GM21723 (cell line): ENCODE measurements around the gene ASTN2.

ENCODE experiments used
- ATAC-seq: cut with Tn5 transposase; IDR thresholded peaks from one replicate; pipeline ENCODE4 v1.9.1; 2021; ENCODE audit warnings: mild to moderate bottlenecking, moderate library complexity; ENCODE audit not compliant: unreplicated experiment

The ASTN2 gene

DNA sequence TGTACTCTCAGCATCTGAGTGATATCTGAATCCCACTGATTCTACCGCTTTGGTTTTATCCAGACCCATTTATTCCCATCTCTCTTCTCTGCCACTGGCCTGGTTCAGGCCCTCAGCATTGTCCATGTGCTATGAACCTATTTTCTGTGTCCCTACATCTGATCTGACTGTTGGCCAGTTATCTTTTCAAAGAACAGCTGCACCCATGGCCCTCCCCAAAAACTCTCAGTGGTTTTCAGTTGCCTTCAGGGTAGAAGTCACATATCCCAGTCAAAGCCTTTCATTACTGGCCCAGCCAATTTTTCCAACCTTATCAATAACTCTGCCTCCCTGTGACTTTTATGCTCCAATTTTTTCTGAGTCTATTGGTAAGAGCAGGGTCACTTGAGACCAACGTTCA, 430.7 kb downstream of the ASTN2 start:
- no peak for ATAC-seq

DNA sequence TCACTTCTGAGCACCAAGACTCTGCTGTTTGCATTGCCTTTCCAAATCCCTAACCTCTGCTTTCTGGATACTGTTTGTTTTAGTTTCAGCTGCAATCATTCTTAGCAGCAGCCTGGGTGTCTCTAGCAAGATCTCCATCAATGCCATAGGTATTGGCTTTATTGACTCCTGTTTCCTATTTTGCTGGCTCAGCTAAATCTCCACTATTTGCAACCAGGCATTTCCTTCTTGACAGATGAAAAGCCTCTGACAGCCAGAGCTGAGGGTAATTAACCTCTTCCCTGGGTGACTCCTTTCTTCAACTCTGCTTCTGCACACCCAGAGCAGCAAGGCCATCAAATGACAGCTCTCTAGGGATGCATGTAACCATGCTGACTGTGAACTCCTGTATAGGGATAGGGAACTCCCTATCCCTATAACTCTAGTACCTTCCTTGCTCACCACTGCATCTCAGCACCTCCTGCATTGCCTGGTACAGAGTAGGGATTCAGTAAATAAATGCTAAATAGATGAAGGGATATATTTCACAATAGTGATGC, 434.2 kb downstream of the ASTN2 start:
- ATAC-seq = no peak

DNA sequence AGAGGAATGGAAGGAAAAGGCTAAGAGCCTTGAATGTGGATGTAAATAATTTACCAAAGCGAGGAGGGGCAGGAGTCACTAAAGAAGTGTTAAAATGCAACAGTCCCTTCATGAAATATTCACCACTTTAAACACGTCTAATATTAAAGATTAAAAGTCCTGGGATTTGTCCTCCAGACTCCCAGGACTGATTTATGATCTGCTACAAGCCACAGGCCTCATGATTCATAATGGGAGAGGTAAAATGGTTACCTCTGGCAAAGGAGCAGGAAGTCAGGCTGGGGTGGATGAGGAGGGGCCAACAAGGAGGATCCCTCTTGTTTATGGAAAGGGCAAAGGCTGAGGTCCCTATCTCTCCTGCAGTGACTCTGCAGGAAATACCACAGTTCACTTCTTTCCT, 435.4 kb downstream of the ASTN2 start:
- ATAC-seq = no peak

DNA sequence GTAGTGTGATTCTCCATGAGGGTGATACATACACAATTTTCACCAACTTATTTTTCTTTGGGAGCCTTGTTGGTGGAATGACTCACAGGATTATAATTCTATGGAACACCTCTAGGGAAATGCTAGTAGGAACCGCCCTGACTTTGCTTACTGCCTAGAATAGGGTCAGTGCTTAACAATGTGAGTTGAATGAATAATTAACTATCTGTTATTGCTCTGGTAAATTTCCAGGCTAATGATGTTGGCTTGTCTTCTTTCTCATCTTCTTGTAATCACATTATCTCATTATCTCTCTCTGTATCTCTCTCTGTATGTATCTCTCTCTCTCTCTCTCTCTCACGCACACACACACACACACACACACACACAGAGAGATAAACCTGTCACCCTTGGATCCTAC, 436.7 kb downstream of the ASTN2 start:
- ATAC-seq = no peak

DNA sequence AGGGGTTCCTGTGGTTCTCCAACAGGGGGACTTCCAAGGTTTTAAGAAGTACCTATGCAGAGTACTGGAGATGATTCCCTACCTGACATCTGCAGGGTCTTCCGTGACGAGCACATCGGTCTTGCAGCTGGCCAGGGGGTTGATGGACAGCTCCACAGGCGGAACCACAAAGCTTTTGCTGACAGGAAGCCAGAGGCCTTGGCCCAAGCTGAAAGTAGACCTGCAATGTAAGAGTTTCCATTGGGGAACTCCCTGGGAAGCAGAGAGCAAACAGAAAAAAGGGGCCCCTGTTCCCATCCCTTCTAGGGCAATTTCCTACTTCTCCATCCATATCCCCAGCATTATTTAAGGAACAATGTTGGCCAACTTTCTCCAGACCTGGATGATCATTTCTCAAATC, 439.7 kb downstream of the ASTN2 start:
- ATAC-seq = no peak

DNA sequence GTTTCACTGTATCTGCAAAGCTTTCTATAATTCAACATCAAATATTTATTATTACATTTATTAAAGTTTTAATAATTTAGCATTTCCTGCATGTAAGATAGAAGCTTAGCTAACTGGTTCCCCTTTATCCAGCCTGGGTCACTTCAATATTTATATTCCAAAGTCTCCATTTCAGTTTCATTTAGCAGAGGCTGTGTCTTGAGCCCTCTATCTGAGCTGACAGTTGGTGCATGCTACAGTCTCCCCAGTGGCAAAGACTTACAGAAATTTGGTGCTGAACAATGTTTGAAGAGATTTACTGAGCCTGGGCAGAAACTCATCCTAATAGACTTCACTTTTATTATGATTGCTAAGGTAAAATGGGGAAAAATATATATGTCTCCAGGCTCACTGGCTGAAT, 448.7 kb downstream of the ASTN2 start:
- no peak for ATAC-seq

DNA sequence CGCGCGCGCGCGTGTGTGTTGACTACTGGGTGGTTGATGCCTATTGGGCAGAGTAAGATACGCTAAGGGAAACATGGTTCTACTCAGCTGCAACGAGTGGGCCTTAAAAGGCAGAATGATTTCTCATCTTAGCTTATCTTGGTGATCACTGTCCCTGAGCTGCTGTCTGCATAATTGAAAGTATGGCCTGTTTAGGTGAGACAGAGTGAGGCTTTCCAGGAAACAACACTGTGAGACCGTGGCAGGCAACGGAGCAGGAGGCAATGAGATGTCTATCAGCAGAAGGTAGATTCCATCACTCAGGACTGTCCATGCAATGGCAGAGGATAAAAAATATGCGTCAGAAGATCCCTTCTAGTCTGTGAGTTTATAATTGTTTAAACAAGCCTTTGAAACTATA, 450.6 kb downstream of the ASTN2 start:
- no peak for ATAC-seq

DNA sequence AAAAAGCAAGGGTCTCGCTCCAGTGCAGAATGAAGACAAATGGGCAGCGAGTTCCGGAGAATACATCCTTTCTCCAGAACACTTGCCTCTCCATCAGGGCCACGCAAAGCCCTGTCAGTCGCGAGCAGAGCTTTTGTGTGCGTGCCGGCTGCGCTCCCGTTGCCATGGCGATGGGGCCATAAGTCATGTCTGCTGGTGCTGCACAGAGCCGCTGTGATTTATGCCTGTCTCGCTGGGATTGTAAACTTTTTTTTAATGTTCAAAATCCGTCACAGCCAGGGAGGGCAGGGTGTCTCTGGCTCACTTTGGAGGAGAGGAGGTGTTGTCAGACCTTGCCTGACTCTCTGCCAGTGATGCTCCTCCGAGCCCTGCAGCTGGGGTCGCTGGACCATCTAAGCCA, 455.0 kb downstream of the ASTN2 start:
- no peak for ATAC-seq

DNA sequence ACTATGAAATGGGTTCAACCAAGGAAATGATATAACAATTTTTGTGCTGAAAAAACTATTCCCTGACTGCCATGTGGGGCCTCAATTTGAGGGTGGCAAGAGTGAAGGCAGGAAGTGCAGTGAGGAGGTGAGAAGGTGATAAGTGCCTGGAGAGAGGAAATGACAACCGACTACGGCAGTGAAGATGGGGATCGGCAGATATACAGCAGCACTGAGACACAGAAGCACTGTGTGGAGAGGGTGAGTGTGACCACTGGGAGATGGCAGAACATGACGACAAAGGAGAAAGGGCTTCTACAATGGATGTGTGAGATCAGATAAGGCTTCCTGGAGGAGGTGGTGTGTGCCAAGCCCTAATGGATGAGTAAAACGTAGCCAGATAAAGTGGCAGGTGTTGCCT, 456.0 kb downstream of the ASTN2 start:
- ATAC-seq = no peak

DNA sequence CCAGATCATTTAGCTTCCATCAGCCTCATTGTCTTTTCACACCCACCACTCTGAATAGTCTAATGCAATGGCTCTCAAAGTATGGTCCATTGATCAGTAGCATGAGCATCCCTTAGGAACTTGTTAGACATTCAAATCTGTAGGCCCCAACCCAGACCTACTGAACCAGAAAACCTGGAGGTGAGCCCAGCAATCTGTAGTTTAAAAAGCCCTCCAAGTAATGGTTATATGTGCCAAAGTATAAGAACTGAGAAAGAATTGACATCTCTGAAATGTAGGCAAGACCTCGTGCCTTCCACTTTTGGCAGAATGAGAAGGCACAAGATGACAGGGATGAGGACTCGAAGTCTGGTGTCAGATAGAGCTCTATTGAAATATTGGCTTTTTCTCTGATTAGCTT, 460.1 kb downstream of the ASTN2 start:
- ATAC-seq = no peak

DNA sequence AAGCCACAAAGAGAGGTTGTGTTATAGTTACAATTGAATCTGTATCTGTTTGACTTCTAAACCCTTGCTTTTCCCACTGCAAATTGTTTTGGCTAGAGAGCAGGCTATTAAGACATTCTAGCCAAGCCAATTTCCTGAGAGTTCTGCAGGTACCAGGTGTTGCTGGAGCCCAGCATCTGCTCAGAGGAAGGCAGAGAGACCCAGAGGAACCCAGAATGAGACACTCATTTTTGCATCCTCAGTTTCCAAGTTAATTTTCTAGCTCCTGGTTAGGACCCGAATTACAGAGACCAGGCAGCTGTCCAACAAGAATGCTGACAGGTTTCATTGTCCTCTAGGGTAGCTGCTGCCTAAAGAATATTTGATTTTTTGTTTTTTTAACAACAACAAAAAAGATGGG, 461.6 kb downstream of the ASTN2 start:
- no peak for ATAC-seq

DNA sequence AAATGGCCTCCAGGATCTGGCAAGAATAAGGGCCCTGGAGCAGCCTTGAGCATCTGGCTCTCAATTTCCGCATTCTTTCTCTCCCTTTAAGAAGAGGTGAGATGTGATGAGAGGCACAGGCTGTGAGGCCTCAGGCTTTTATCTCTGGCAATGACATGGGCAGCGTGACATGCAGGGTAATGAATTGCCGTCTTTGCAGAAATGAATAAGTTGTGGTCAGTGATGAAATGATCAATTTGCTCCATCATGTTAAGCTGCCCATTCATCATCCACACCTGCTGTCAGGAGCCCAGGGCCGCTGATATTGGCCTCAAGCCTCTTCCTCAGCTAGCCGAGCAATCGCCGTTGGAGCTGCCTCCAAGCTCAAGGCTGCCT, 462.4 kb downstream of the ASTN2 start:
- no peak for ATAC-seq

DNA sequence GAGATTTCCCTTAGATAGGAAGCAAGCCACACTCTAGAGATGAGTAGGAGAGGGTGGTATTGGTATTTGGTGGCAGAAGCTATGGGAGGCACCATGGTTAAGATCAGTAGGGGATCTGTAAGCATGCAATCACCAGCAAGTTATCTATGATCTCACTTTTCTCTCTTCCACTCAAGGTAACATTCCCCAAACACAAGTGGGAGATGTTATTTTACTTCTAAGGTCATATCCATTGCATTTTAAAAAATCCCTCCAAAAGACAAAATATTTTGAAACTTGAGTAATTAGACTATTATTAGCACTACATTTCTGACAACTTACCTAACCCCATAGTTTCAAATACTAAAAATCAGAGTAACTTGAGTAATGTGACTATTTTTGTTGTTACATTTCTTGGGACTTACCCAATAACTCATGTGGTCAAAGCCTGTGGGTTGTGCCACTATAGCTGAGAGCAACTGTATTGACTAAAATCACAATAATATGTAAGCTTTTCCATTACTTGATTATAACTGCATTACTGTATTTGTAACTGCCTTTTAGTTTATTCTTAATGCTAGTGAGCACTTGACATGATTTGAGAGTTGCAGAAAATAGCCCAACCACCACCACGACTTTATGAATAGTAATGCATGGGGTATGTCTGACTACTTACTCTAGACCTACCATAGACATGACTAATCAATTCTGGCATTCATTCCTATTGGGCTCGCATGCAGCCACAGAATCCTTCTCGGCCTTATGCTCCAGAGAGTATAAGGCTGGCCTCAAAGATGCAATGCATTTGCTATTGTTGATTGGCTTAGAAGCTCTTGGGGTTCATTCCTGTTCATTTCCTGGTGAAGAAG, 463.0 kb downstream of the ASTN2 start:
- ATAC-seq = peak; percentile 80

DNA sequence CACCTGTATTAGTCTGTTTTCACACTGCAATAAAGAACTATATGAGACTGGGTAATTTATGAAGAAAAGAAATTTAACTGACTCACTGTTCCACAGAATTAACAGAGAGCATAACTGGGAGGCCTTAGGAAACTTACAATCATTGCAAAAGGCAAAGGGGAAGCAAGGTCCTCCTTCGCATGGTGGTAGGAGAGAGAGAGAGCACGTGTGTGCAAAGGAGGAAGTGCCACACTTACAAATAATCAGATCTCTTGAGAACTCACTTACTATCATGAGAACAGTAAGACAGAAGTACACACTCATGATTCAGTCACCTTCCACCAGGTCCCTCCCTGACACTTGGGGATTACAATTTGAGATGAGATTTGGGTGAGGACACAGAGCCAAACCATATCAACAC, 469.0 kb downstream of the ASTN2 start:
- no peak for ATAC-seq

DNA sequence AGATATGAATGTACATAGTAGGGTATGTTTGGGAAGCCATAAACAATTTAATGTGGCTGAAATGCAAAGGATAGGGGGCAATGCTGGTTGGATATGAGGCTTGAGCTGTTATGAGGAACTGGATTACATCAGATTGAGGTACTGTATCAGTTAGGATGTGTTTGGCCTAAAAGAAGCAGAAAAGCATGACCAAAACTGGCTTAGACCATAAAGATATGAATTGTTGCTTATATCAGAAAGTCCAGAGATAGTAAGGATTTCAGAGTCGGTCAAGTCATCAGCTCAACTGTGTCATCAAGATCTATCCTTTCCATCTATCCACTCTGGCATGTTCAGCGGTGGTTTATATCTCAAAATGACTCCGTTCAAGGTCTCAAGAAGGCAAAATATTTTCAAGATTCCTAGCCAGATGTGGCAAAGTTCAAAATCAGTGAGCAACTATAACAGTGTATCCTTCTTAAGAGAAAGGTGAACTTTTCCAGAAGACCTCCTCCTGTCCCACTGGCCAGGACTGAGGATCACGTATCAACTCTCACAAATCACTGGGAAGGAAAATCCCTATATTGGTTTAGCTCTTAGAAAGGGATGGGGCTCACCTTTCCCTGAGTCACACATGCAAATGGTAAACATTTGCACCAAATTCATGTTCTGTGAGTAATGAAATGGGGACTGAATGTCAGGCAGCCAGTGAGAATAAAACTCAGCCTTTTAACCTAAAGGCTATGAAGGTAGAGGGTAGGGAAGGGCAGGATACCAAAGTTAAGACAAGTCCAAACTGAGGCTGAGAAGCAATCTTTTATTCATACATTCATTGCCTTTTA, 469.9 kb downstream of the ASTN2 start:
- no peak for ATAC-seq

DNA sequence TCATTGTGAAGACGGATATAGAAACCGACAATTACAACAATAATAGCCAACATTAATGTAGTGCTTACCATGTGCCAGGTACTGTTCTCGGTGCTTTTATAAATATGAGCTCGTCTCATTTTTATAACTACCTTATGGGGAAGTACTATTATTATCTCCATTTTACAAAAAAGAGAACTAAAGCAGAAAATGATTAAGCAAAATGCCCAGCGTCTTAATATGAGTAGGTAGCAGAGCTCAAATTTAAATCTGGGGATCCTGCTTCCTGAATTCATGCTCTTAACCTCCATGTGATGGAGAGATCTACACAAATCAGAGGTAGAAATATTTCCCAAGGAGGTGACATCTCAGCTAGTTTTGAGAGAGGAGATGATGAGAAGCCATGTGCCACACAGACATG, 470.9 kb downstream of the ASTN2 start:
- ATAC-seq = no peak

DNA sequence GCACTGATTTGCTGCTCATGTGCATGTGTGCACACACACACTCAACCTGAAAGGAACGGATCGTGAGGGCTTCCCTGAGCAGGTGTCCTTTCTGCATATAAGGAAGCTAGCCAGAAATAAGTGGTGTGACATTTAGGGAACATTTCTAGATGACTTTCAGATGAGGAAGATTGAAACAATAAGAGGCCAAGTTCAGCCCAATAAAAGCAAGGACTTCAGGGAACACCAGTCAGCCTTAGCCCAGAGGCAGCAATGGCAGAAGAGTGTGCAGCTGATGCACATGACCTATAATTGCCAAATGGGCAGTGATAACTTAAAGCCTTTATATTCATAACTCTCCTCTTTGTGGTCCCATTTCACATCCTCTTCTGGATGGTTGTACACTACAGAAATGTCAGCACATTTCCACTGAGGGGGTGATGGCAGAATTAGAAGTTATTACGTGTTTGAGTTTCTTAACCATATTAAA, 472.2 kb downstream of the ASTN2 start:
- ATAC-seq = peak; percentile 58

DNA sequence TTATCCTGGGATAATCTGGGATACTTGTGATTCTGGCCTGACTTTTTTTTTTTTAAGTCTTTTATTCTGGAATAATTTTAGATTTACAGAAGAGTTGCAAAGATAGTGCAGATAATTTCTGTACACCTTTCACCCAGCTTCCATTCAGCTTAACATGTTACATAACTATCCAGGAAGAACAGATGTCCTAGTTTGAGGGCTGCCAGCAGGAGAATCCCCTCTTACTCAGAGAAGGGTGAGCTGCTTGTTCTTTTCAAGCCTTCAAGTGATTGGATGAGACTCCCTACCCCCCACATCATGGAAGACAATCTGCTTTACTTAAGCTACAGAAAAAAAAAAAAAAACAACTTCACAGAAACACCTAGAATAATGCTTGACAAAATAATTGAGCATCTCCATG, 473.6 kb downstream of the ASTN2 start:
- ATAC-seq = no peak

DNA sequence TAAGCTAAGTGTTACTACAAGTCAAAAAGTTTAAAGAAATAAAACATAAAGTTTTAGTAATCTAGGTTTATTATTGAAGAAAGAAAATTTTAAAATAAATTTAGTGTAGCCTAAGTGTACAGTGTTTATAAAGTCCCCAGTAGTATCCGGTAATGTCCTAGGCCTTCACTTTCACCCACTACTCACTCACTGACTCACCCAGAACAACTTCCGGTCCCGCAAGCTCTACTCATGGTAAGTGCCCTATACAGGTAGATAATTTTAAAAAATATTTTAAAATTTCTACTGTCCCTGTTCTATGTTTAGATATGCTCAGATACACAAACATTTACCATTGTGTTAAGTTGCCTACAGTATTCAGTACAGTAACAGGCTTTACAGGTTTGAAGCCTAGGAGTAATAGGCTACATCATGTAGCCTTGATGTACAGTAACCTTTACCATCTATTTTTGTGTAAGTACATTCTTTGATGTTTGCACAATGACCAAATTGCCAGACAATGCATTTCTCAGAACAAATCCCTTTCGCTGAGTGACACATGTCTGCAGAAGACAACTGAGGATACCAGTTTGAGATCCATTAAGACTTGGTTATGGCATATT, 474.1 kb downstream of the ASTN2 start:
- ATAC-seq = no peak

DNA sequence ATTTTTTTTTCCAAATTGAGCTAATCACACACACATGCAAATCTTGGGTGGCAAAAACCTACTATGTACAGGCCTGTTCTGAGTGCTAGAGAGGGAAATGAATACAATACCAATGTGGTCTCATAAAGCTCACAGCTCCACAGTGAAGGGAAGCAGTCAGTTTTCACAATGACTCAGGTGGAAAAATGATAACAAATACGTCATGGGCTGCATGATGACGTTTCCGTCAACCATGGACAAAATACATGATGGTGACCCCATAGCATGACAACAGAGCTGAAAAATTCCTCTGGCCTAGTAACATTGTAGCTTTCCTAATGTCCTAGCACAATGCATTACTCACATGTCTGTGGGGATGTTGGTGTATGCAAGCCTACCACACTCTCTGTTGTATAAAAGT, 475.2 kb downstream of the ASTN2 start:
- ATAC-seq = no peak

DNA sequence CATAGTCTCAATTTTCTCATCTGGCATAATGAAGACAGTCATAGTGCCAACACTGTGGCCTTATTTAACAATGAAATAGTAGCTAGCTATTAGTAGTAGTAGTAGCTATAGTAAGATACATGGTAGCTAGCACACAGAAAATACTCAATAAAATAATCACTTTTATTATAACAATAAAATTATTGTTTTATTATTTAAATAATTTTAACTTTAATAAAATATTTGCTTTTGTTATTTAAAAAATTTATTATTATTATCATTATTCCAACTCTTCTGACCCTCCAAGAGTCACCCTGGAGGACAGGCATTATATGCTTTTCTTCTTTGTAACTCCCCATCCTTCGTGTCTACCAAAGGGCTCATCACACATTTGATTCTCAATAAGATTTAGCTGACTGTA, 475.7 kb downstream of the ASTN2 start:
- no peak for ATAC-seq

DNA sequence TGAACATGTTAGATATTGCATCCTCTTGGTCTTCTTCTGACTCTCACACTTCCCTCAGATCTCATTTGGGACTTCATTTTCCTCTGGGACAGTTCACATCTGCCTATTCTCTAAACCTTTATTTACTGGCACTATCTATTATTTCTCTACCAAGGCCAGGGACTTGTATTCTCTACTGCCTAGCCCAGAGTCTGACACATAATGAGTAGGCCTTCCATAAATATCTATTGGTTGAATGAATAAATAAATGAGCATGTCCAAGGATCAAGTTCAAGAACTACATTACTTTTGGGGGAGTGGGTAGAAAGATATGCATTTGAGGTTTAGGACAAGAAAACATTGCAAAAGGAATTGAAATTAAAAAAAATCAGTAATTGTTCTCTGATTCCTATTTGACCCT, 477.5 kb downstream of the ASTN2 start:
- no peak for ATAC-seq
